Hepatocyte (in vitro differentiated cells): Measurements from ENCODE around the gene THY1. TPM values are rescaled to one million over a fixed set of nuclear protein-coding genes. Genes with fewer than 3 reads are reported as not detected.
A peak's percentile ranks its signal among the peaks of the same experiment; 100 is the strongest.

Source experiments
- DNase-seq: peaks from one replicate; pipeline ENCODE4 v3.0.0-alpha.2; 2016; ENCODE audit warnings: low spot score
- H2AFZ ChIP-seq: fragments of 200-600 bp; sonication (generic); 2 replicates; pipeline ENCODE4 v1.6.0; 2016; ENCODE audit warnings: antibody characterized with exemption, mild to moderate bottlenecking
- H3K27ac ChIP-seq: fragments of 200-600 bp; sonication (generic); 2 replicates; pipeline ENCODE4 v1.5.1; 2016; ENCODE audit warnings: mild to moderate bottlenecking
- H3K27me3 ChIP-seq: fragments of 200-600 bp; sonication (generic); 2 replicates; pipeline ENCODE4 v1.6.1; 2016
- H3K36me3 ChIP-seq: fragments of 200-600 bp; sonication (generic); replicated peaks from 2 replicates; pipeline ENCODE4 v1.5.1; 2016; ENCODE audit warnings: low read depth; ENCODE audit not compliant: insufficient read depth
- H3K4me1 ChIP-seq: fragments of 200-600 bp; sonication (generic); 2 replicates; pipeline ENCODE4 v1.5.1; 2016; ENCODE audit warnings: mild to moderate bottlenecking, moderate library complexity; ENCODE audit not compliant: insufficient read depth
- H3K4me2 ChIP-seq: fragments of 200-600 bp; sonication (generic); 2 replicates; pipeline ENCODE4 v1.6.0; 2016
- H3K4me3 ChIP-seq: fragments of 200-600 bp; sonication (generic); 2 replicates; pipeline ENCODE4 v1.5.1; 2016; ENCODE audit warnings: mild to moderate bottlenecking
- H3K79me2 ChIP-seq: fragments of 200-600 bp; sonication (generic); 2 replicates; pipeline ENCODE4 v1.6.0; 2017; ENCODE audit warnings: mild to moderate bottlenecking
- H3K9me2 ChIP-seq: fragments of 200-600 bp; sonication (generic); replicated peaks from 2 replicates; pipeline ENCODE4 v1.6.0; 2017; ENCODE audit warnings: mild to moderate bottlenecking; ENCODE audit not compliant: insufficient read depth
- H3K9me3 ChIP-seq: fragments of 200-600 bp; sonication (generic); 2 replicates; pipeline ENCODE4 v1.5.1; 2016; ENCODE audit warnings: low read depth, mild to moderate bottlenecking
- H4K20me1 ChIP-seq: fragments of 200-600 bp; sonication (generic); 2 replicates; pipeline ENCODE4 v1.6.0; 2016; ENCODE audit warnings: mild to moderate bottlenecking; ENCODE audit not compliant: insufficient read depth, poor library complexity, severe bottlenecking
- CTCF ChIP-seq: fragments of 200-600 bp; sonication (generic); IDR thresholded peaks from 2 replicates; pipeline ENCODE4 v1.5.1; 2016; ENCODE audit warnings: antibody characterized with exemption, mild to moderate bottlenecking; ENCODE audit not compliant: poor library complexity
- EZH2 ChIP-seq: fragments of 200-600 bp; sonication (generic); IDR thresholded peaks from 2 replicates; pipeline ENCODE4 v1.6.1; 2016; ENCODE audit warnings: antibody characterized with exemption, mild to moderate bottlenecking, borderline replicate concordance
- EZH2phosphoT487 ChIP-seq: fragments of 200-600 bp; sonication (generic); IDR thresholded peaks from one replicate; pipeline ENCODE4 v1.6.1; 2018; ENCODE audit warnings: antibody characterized with exemption, mild to moderate bottlenecking, low read depth, moderate library complexity; ENCODE audit not compliant: unreplicated experiment, severe bottlenecking
- WGBS: methylation state at CpG from one replicate; pipeline ENCODE4 v1.1.6; 2016; ENCODE audit warnings: low lambda C conversion rate; ENCODE audit errors: missing lambda C conversion rate; 5-methylcytosine and 5-hydroxymethylcytosine counted together
- polyA plus RNA-seq: library from polyadenylated mRNA; unstranded; fragments of >200 nt; fragmentation: Nextera tagmentation; extraction: Ambion mirVana; gene quantifications from 2 replicates; pipeline ENCODE4 v1.2.1, GENCODE V29; 2016
- total RNA-seq: library from RNA; depleted of rRNA; stranded (reverse); fragments of >200 nt; gene quantifications from 2 replicates; pipeline ENCODE4 v1.2.3, GENCODE V29; 2014

THY1 gene
- total and polyA plus RNA-seq, 2 experiments from 2014 or later: 52.1 to 156 TPM

GRCh38 chr11:119373059-119373920 is 49.7 kb downstream of the THY1 start:
- Histone ChIP-seq H2AFZ (no peak overlapping the region), H3K36me3 (no peaks in the 10 kb centered on the region), H3K79me2 (no peaks in the 10 kb centered on the region), H3K4me2 (no peak overlapping the region), H3K27ac (no peak overlapping the region), H3K9me2 (no peaks in the 10 kb centered on the region), H3K27me3 (no peaks in the 10 kb centered on the region), H4K20me1 (no peaks in the 10 kb centered on the region), H3K9me3 (no peaks in the 10 kb centered on the region), H3K4me3 (no peak overlapping the region), H3K4me1 (peaks cover 37% of the 10 kb centered on the region)
- TF ChIP-seq EZH2: no peak
- TF ChIP-seq EZH2phosphoT487: no peak
- TF ChIP-seq CTCF: no peak
- 87% methylated on average over 23 of the region's 23 CpGs for WGBS
- no peak for DNase-seq

GRCh38 chr11:119372260-119373058 is 50.5 kb downstream of the THY1 start:
- Histone ChIP-seq H3K27me3 (no peaks in the 10 kb centered on the region), H3K79me2 (no peaks in the 10 kb centered on the region), H3K4me3 (no peak overlapping the region), H3K27ac (no peak overlapping the region), H2AFZ (no peak overlapping the region), H3K4me2 (no peak overlapping the region), H3K9me2 (no peaks in the 10 kb centered on the region), H3K4me1 (peaks cover 46% of the 10 kb centered on the region), H3K36me3 (no peaks in the 10 kb centered on the region), H3K9me3 (no peaks in the 10 kb centered on the region), H4K20me1 (no peaks in the 10 kb centered on the region)
- no peak for TF ChIP-seq CTCF
- TF ChIP-seq EZH2phosphoT487: no peak
- no peak for DNase-seq
- 94% methylated on average over 22 of the region's 26 CpGs for WGBS

GRCh38 chr11:119371778-119372182 is 51.2 kb downstream of the THY1 start:
- WGBS: 83% methylated on average over 8 of the region's 8 CpGs
- peak; percentile 25 for DNase-seq
- Histone ChIP-seq H3K4me3 (no peak overlapping the region), H3K27me3 (no peaks in the 10 kb centered on the region), H3K27ac (no peak overlapping the region), H3K9me2 (no peaks in the 10 kb centered on the region), H3K36me3 (no peaks in the 10 kb centered on the region), H3K4me1 (peaks cover 50% of the 10 kb centered on the region), H3K9me3 (no peaks in the 10 kb centered on the region), H2AFZ (no peak overlapping the region), H4K20me1 (no peaks in the 10 kb centered on the region), H3K79me2 (no peaks in the 10 kb centered on the region), H3K4me2 (no peak overlapping the region)
- TF ChIP-seq CTCF: no peak
- TF ChIP-seq EZH2phosphoT487: no peak
- TF ChIP-seq EZH2: no peak
